Loucy (cell line): Measurements from ENCODE around the gene ARHGAP28.

ENCODE experiments used
- H2AFZ ChIP-seq: fragments of 200-600 bp; sonication (generic); 2 replicates; pipeline ENCODE4 v1.6.0; 2016; ENCODE audit warnings: antibody characterized with exemption, mild to moderate bottlenecking, low read length, moderate library complexity
- H3F3A ChIP-seq: fragments of 200-600 bp; 2 replicates; pipeline ENCODE4 v1.6.0; 2016; ENCODE audit warnings: antibody characterized with exemption, low read depth, mild to moderate bottlenecking
- H3K27me3 ChIP-seq: fragments of 200-600 bp; sonication (generic); 2 replicates; pipeline ENCODE4 v1.6.1; 2014; ENCODE audit warnings: low read length, mild to moderate bottlenecking; ENCODE audit not compliant: insufficient read depth, poor library complexity, severe bottlenecking
- H3K36me3 ChIP-seq: fragments of 200-600 bp; sonication (generic); 2 replicates; pipeline ENCODE4 v1.6.1; 2016; ENCODE audit warnings: low read length; ENCODE audit not compliant: insufficient read depth
- H3K4me1 ChIP-seq: fragments of 200-600 bp; sonication (generic); 2 replicates; pipeline ENCODE4 v1.5.1; 2014; ENCODE audit warnings: low read length, mild to moderate bottlenecking; ENCODE audit not compliant: insufficient read depth, poor library complexity, severe bottlenecking
- H3K4me2 ChIP-seq: fragments of 200-600 bp; sonication (generic); 2 replicates; pipeline ENCODE4 v1.6.0; 2014; ENCODE audit warnings: antibody characterized with exemption, low read length, low read depth, mild to moderate bottlenecking; ENCODE audit not compliant: poor library complexity, severe bottlenecking
- H3K4me3 ChIP-seq: fragments of 200-600 bp; sonication (generic); 2 replicates; pipeline ENCODE4 v1.5.1; 2014; ENCODE audit warnings: low read length, mild to moderate bottlenecking, mixed read lengths; ENCODE audit not compliant: poor library complexity, severe bottlenecking
- H3K79me2 ChIP-seq: fragments of 200-600 bp; sonication (generic); 2 replicates; pipeline ENCODE4 v1.6.1; 2014; ENCODE audit warnings: low read length; ENCODE audit not compliant: insufficient read depth
- H3K9ac ChIP-seq: fragments of 200-600 bp; sonication (generic); 2 replicates; pipeline ENCODE4 v1.6.0; 2014; ENCODE audit warnings: mild to moderate bottlenecking, low read depth, low read length, moderate library complexity; ENCODE audit not compliant: poor library complexity, severe bottlenecking
- H3K9me2 ChIP-seq: fragments of 200-600 bp; sonication (generic); replicated peaks from 2 replicates; pipeline ENCODE4 v1.6.1; 2016; ENCODE audit warnings: low read depth, low read length, mixed read lengths
- H3K9me3 ChIP-seq: fragments of 200-600 bp; sonication (generic); 2 replicates; pipeline ENCODE4 v1.6.1; 2014; ENCODE audit warnings: mild to moderate bottlenecking, antibody characterized with exemption, low read length, low read depth; ENCODE audit not compliant: insufficient read depth
- H4K20me1 ChIP-seq: fragments of 200-600 bp; sonication (generic); 2 replicates; pipeline ENCODE4 v1.6.0; 2014; ENCODE audit warnings: antibody characterized with exemption, low read length, mild to moderate bottlenecking; ENCODE audit not compliant: insufficient read depth, poor library complexity, severe bottlenecking
- CTCF ChIP-seq: fragments of 200-600 bp; sonication (generic); conservative IDR thresholded peaks from 2 replicates; pipeline ENCODE4 v1.5.1; 2014; ENCODE audit warnings: mild to moderate bottlenecking, antibody characterized with exemption, low read length
- EZH2phosphoT487 ChIP-seq: fragments of 200-600 bp; IDR thresholded peaks from 2 replicates; pipeline ENCODE4 v1.6.1; 2018; ENCODE audit warnings: antibody characterized with exemption, mild to moderate bottlenecking, moderate library complexity, borderline replicate concordance

ARHGAP28 gene

DNA sequence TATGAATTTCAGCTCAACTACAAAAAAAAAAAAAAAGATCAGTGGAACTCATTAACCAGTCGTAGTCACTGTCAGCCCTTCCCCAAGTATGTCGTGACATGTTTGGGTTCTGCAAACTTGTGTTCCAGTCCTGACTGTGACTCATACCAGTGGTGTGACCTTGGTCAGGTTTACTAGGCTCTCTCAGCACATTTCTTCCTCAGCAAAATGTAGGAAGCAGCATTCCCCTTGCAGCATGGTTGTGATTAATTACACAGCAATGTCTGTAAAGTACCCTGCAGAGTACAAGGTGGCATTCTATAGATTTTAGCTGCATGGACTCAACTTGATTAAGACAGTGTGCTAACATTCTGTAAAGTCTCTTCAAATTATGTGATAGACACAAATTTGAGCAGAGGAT lies 231.1 kb downstream of the ARHGAP28 start:
- H3K36me3 ChIP-seq: no peaks in the 10 kb centered on the region

GRCh38 chr18:6961331-6961730 lies 231.8 kb downstream of the ARHGAP28 start:
- Histone ChIP-seq H3K9me3 (peaks cover 6% of the 10 kb centered on the region; the same call in 1 of the 2 replicates), H3K27me3 (no peaks in the 10 kb centered on the region), H3K36me3 (no peaks in the 10 kb centered on the region), H3K9me2 (no peaks in the 10 kb centered on the region), H3K4me3 (no peak overlapping the region), H2AFZ (no peak overlapping the region), H4K20me1 (no peaks in the 10 kb centered on the region), H3K79me2 (no peaks in the 10 kb centered on the region), H3F3A (no peaks in the 10 kb centered on the region), H3K9ac (no peak overlapping the region), H3K4me2 (no peak overlapping the region), H3K4me1 (no peaks in the 10 kb centered on the region)
- TF ChIP-seq EZH2phosphoT487 (no peak), CTCF (no peak)

More for the DNA sequence above, 231.1 kb downstream of the ARHGAP28 start:
- no peaks in the 10 kb centered on the region for H3K9me2 ChIP-seq
- no peaks in the 10 kb centered on the region for H3K4me1 ChIP-seq
- H3F3A ChIP-seq: no peaks in the 10 kb centered on the region
- no peak overlapping the region for H2AFZ ChIP-seq
- no peak overlapping the region for H3K4me2 ChIP-seq
- H3K27me3 ChIP-seq: no peaks in the 10 kb centered on the region
- H3K4me3 ChIP-seq: no peak overlapping the region
- H3K9ac ChIP-seq: no peak overlapping the region
- no peaks in the 10 kb centered on the region for H3K79me2 ChIP-seq
- H4K20me1 ChIP-seq: no peaks in the 10 kb centered on the region
- TF ChIP-seq CTCF: no peak
- no peak for TF ChIP-seq EZH2phosphoT487
- H3K9me3 ChIP-seq: peaks cover 6% of the 10 kb centered on the region; the same call in 1 of the 2 replicates

GRCh38 chr18:6962571-6963451 lies 233.3 kb downstream of the ARHGAP28 start:
- Histone ChIP-seq H3K27me3 (no peaks in the 10 kb centered on the region), H3K9me2 (no peaks in the 10 kb centered on the region), H2AFZ (no peak overlapping the region), H3K9ac (no peak overlapping the region), H3K79me2 (no peaks in the 10 kb centered on the region), H3K4me2 (no peak overlapping the region), H3K4me3 (no peak overlapping the region), H3K36me3 (no peaks in the 10 kb centered on the region), H4K20me1 (no peaks in the 10 kb centered on the region), H3K9me3 (peaks cover 6% of the 10 kb centered on the region; the same call in 1 of the 2 replicates), H3F3A (no peaks in the 10 kb centered on the region), H3K4me1 (no peaks in the 10 kb centered on the region)
- TF ChIP-seq EZH2phosphoT487 (no peak), CTCF (no peak)
